ENCODE data around the gene GRPEL2. TPM values are rescaled to one million over a fixed set of nuclear protein-coding genes. Genes with fewer than 3 reads are reported as not detected.
A peak's percentile ranks its signal among the peaks of the same experiment; 100 is the strongest.

Gene GRPEL2
- total RNA-seq, 1 donor from 2014 or later, result 15.1 TPM

GRCh38 chr5:149314571-149315111 is 30.7 kb upstream of the GRPEL2 start:
- H3K4me3 ChIP-seq, result no peak overlapping the region
- DNase-seq (no peak), ATAC-seq (no peak)
- peaks cover 5% of the 10 kb centered on the region for H3K36me3 ChIP-seq
- intact Hi-C loops (cut with DNase I), result loop anchor here (10.0 kb wide), 1 partner anchor 50 kb away; no protein-coding TSS in a partner anchor
- no peaks in the 10 kb centered on the region for H3K27me3 ChIP-seq (ENCODE audit: low read depth)
- no peaks in the 10 kb centered on the region for H3K9me3 ChIP-seq
- TF ChIP-seq CTCF (IDR thresholded peaks at IDR 0.05), result no peak
- no peak overlapping the region for H3K27ac ChIP-seq
- H3K4me1 ChIP-seq, result no peaks in the 10 kb centered on the region

GRCh38 chr5:149315753-149316152 is 29.5 kb upstream of the GRPEL2 start:
- TF ChIP-seq CTCF (IDR thresholded peaks at IDR 0.05), result no peak
- peaks cover 5% of the 10 kb centered on the region for H3K36me3 ChIP-seq
- no peak overlapping the region for H3K27ac ChIP-seq
- no peaks in the 10 kb centered on the region for H3K27me3 ChIP-seq (ENCODE audit: low read depth)
- H3K4me1 ChIP-seq, result peaks cover 7% of the 10 kb centered on the region
- DNase-seq (no peak), ATAC-seq (no peak)
- no peak overlapping the region for H3K4me3 ChIP-seq
- no peaks in the 10 kb centered on the region for H3K9me3 ChIP-seq
- intact Hi-C loops (cut with DNase I), result loop anchor here (10.0 kb wide), 1 partner anchor 49 kb away; no protein-coding TSS in a partner anchor

- DNase-seq (no peak), ATAC-seq (no peak)
- intact Hi-C loops (cut with DNase I), result loop anchor here (10.0 kb wide), 1 partner anchor 47 kb away; no protein-coding TSS in a partner anchor
Measured at GRCh38 chr5:149317281-149318048, 27.8 kb upstream of the GRPEL2 start.

GRCh38 chr5:149319174-149319573 is 26.1 kb upstream of the GRPEL2 start:
- DNase-seq, result no peak
- ATAC-seq, result no peak
- intact Hi-C loops (cut with DNase I), result loop anchor here (10.0 kb wide), 1 partner anchor 46 kb away; no protein-coding TSS in a partner anchor
- Histone ChIP-seq H3K36me3 (peaks cover 5% of the 10 kb centered on the region), H3K4me1 (peaks cover 29% of the 10 kb centered on the region), H3K27ac (no peak overlapping the region), H3K27me3 (ENCODE audit: low read depth) (no peaks in the 10 kb centered on the region), H3K9me3 (no peaks in the 10 kb centered on the region), H3K4me3 (no peak overlapping the region)
- no peak for TF ChIP-seq CTCF (IDR thresholded peaks at IDR 0.05)

More at GRCh38 chr5:149317281-149318048, 27.8 kb upstream of the GRPEL2 start:
- Histone ChIP-seq H3K4me3 (no peak overlapping the region), H3K9me3 (no peaks in the 10 kb centered on the region), H3K36me3 (peaks cover 3% of the 10 kb centered on the region), H3K27me3 (ENCODE audit: low read depth) (no peaks in the 10 kb centered on the region), H3K27ac (no peak overlapping the region), H3K4me1 (peaks cover 21% of the 10 kb centered on the region)
- peak; percentile 72 for TF ChIP-seq CTCF (IDR thresholded peaks at IDR 0.05)

- ATAC-seq (peak; percentile 87), DNase-seq (peak; percentile 88)
- TF ChIP-seq CTCF (IDR thresholded peaks at IDR 0.05), result no peak
- Histone ChIP-seq H3K36me3 (peaks cover 9% of the 10 kb centered on the region), H3K4me1 (peaks cover 29% of the 10 kb centered on the region), H3K9me3 (no peaks in the 10 kb centered on the region), H3K27me3 (ENCODE audit: low read depth) (no peaks in the 10 kb centered on the region), H3K4me3 (no peak overlapping the region), H3K27ac (peak overlapping the region; percentile 60)
- intact Hi-C loops (cut with DNase I), result no loop called here
Measured at GRCh38 chr5:149320791-149321330, 24.4 kb upstream of the GRPEL2 start.
